Esophagus (tissue), 2 donors: ENCODE results near the gene MAPKAP1. TPM values are rescaled to one million over a fixed set of nuclear protein-coding genes. Genes with fewer than 3 reads are reported as not detected.

Experiments
- H3K27ac ChIP-seq, 2 donors: one replicate each; pipeline ENCODE4 v1.5.1; 2013; ENCODE audit warnings: low read depth in 2 of 2, mild to moderate bottlenecking in 2 of 2, inconsistent platforms in 1 of 2, low read length in 1 of 2, moderate library complexity in 1 of 2
- H3K27me3 ChIP-seq, 2 donors: one replicate each; pipeline ENCODE4 v1.6.1; 2013; ENCODE audit warnings: low read length in 2 of 2, control low read depth in 1 of 2, mild to moderate bottlenecking in 1 of 2; ENCODE audit not compliant: insufficient read depth in 2 of 2, control insufficient read depth in 1 of 2
- H3K36me3 ChIP-seq, 2 donors: one replicate each; pipeline ENCODE4 v1.6.1; 2013; ENCODE audit warnings: low read length in 1 of 2; ENCODE audit not compliant: control insufficient read depth in 2 of 2, insufficient read depth in 2 of 2
- H3K4me1 ChIP-seq, 2 donors: one replicate each; pipeline ENCODE4 v1.6.1; 2013; ENCODE audit warnings: low read length in 1 of 2; ENCODE audit not compliant: control insufficient read depth in 2 of 2, insufficient read depth in 2 of 2
- H3K4me3 ChIP-seq, 2 donors: one replicate each; pipeline ENCODE4 v1.5.1; 2013; ENCODE audit warnings: low read length in 2 of 2, mild to moderate bottlenecking in 2 of 2, low read depth in 1 of 2, moderate library complexity in 1 of 2
- H3K9me3 ChIP-seq, 2 donors: one replicate each; pipeline ENCODE4 v1.6.1; 2013; ENCODE audit warnings: mild to moderate bottlenecking in 2 of 2, low read depth in 1 of 2, low read length in 1 of 2, moderate library complexity in 1 of 2; ENCODE audit not compliant: control insufficient read depth in 2 of 2, insufficient read depth in 1 of 2
- WGBS, 2 donors: extraction: QIAGEN DNeasy Blood & Tissue Kit; methylation state at CpG; one replicate each; pipeline ENCODE4 v1.1.7; 2013; 5-methylcytosine and 5-hydroxymethylcytosine counted together
- polyA plus RNA-seq, 2 donors: library from polyadenylated mRNA; stranded (reverse); fragments of 200-250 nt; gene quantifications; one replicate each; pipeline ENCODE4 v1.2.3, GENCODE V29; 2013
- donor health status: healthy with polysubstance abuse.
- donor health status: Bipolar disorder and iron deficiency.

MAPKAP1 gene
- polyA plus RNA-seq, 2 donors = 41.4 to 49.4 TPM

DNA sequence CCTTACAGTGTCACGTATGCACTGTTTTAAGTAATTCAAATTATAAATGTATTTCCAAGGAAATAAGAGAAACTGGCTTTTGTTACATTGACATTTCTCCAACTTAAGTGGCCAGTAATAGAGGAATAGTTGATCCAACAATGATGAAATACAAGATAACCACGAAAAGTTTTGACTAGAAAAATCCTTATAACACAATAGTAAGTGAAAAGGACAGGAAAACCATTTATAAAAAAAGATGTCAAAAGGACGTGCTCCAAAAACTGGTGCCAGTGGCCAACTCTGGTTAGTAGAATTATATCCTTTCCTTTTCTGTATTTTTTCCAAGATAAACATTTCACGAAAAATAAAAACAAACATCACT is 234.5 kb downstream of the MAPKAP1 start:
- H3K4me1 ChIP-seq = no peaks in the 10 kb centered on the region
- WGBS, 2 donors = 50 to 55% methylated on average over 4 of the region's 4 CpGs
- H3K27ac ChIP-seq = no peak overlapping the region

DNA sequence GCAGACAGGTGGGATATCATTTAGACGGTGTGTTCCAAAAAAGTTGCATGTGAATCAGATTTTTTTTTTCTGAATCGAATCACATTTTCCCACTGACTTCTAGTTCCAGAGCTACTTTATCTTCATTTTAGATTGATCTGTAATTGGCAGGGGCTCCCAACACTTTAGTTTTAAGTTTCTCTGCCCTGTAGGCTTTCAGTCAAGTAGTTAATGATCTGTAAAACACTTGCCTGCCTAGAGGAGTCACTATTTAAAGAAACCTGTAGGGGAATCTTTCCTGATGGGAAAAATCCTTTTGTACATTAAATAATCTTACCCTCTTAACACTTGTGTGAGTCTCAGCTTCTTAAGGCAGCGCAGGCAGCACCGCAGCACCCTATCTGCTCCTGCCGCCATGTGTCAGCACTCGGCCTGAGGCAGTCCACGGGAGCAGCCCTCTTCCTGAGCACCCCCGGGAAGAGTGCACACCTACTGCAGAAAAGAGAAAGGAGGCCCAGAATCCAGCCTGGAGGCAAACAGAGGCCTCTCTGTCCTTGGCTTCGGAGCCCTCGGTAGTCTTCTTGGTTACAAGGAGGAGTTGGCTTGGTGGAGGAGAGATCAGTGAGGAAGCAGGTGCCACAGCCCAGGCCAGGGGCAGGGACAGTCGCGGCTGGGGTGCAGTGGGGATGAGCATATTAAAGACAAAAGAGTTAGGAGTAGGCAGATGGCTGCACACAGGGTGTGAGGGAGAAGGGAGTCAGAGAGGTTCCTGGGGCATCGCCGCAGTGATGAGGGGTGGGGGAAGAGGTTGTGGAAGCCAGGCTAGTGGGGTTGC is 236.0 kb downstream of the MAPKAP1 start:
- H3K27me3 ChIP-seq = no peaks in the 10 kb centered on the region
- H3K9me3 ChIP-seq = no peaks in the 10 kb centered on the region
- no peak overlapping the region for H3K27ac ChIP-seq
- H3K36me3 ChIP-seq = peaks cover under 1 to 8% of the 10 kb centered on the region in 2 donors
- 88 to 89% methylated on average over 14 of the region's 14 CpGs for WGBS, 2 donors
- H3K4me1 ChIP-seq = no peaks in the 10 kb centered on the region
- no peak overlapping the region for H3K4me3 ChIP-seq

More for the DNA sequence above, 234.5 kb downstream of the MAPKAP1 start:
- no peaks in the 10 kb centered on the region for H3K9me3 ChIP-seq
- peaks cover 0 to 8% of the 10 kb centered on the region in 2 donors for H3K36me3 ChIP-seq
- H3K27me3 ChIP-seq = no peaks in the 10 kb centered on the region
- no peak overlapping the region for H3K4me3 ChIP-seq

DNA sequence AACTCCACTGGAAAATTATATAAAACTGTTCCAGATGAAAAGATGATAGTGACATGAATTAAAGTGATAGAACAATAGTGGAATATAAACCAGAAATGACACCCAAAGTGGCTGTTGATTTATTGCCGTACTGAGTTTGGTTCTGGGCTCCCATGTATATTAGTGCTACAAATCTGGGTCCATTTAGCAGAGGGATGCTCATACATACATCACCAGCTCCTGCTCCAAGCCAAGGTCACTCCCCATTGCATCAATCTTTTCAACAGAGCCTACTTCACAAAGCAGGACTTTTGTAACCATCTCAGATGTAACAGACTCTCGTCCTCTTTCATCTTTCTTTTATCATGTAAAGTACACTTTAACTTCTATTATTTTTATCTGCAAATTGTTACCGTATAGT is 236.8 kb downstream of the MAPKAP1 start:
- Histone ChIP-seq H3K4me1 (no peaks in the 10 kb centered on the region), H3K9me3 (no peaks in the 10 kb centered on the region), H3K27me3 (no peaks in the 10 kb centered on the region), H3K4me3 (no peak overlapping the region), H3K27ac (no peak overlapping the region), H3K36me3 (peaks cover 5 to 8% of the 10 kb centered on the region in 2 donors)
- 77 to 79% methylated on average over 3 of the region's 3 CpGs for WGBS, 2 donors

DNA sequence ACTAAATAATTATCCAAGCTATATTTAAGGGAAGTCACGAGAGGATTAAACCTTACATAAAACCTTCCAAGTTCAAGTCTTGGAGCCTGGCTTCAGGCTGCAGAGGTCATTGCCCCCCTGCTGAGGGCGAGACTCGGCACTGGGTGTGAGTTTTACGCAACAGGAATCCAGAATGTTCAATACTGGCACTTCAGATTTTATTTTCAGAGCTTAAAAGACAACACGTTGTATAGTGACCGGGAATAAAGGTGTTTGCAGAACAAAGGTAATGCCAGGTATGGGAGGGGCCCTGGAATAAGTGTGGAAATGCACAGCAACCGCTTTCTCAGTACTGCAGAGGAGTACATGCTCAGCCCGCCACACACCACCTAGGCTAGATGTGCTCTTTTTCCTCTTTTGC is 238.4 kb downstream of the MAPKAP1 start:
- Histone ChIP-seq H3K27ac (no peak overlapping the region), H3K9me3 (no peaks in the 10 kb centered on the region), H3K36me3 (peaks cover 5 to 8% of the 10 kb centered on the region in 2 donors), H3K27me3 (no peaks in the 10 kb centered on the region), H3K4me1 (no peaks in the 10 kb centered on the region), H3K4me3 (no peak overlapping the region)
- 90 to 91% methylated on average over 8 of the region's 8 CpGs for WGBS, 2 donors

DNA sequence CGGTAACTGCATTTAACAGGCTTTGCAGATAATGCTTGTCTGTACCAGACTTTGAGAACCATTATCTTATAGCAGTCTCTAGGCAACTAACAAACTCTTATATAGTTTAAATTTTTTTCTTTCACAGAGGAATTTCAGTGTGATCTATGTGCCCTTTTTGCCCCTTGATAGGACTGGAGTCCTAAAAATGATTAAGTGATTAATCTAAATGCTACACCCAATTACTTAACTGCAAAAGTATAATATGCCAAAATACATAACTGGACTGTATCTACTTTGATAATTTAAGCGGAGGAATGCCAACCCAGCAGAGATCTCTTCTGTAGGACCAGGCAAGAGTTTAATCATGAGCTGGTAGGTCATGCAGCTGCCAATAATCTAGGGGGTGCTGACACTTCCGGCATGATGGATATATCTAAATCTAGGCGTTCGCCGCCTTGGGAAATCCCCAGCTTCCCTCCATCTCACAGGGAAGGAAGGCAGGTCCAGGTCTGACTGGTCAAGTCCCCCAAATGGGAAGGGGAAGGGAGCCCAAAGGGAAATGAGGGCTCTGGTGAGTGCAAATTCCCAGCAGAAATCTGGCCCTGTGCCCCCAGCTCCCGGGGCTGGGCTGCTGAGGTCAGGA is 239.8 kb downstream of the MAPKAP1 start:
- Histone ChIP-seq H3K4me1 (no peaks in the 10 kb centered on the region), H3K27ac (no peak overlapping the region)
- 65 to 70% methylated on average over 7 of the region's 7 CpGs for WGBS, 2 donors

DNA sequence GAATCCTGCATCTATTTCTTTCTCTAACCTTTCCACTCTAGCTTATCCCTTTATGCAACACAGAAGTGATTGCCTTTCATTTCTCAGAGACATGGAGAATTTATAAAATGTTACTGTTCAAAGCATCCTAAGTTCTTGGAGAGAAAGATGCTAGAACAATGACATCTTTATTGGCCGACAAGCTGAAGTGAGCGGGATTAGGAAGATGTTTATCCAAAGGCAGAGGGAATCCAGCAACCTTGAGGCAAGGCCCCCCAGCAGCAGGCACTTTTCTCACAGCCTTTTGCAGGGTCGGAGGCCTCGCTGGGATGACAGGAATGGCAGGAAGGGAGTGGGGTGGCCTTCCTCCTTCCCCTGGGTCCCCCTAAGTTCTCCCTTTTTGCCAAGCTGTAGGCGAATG is 240.6 kb downstream of the MAPKAP1 start:
- WGBS, 2 donors = 74 to 81% methylated on average over 5 of the region's 5 CpGs

More for the DNA sequence above, 239.8 kb downstream of the MAPKAP1 start:
- H3K27me3 ChIP-seq = no peaks in the 10 kb centered on the region
- H3K9me3 ChIP-seq = no peaks in the 10 kb centered on the region
- H3K4me3 ChIP-seq = no peak overlapping the region
- peaks cover 5 to 8% of the 10 kb centered on the region in 2 donors for H3K36me3 ChIP-seq

DNA sequence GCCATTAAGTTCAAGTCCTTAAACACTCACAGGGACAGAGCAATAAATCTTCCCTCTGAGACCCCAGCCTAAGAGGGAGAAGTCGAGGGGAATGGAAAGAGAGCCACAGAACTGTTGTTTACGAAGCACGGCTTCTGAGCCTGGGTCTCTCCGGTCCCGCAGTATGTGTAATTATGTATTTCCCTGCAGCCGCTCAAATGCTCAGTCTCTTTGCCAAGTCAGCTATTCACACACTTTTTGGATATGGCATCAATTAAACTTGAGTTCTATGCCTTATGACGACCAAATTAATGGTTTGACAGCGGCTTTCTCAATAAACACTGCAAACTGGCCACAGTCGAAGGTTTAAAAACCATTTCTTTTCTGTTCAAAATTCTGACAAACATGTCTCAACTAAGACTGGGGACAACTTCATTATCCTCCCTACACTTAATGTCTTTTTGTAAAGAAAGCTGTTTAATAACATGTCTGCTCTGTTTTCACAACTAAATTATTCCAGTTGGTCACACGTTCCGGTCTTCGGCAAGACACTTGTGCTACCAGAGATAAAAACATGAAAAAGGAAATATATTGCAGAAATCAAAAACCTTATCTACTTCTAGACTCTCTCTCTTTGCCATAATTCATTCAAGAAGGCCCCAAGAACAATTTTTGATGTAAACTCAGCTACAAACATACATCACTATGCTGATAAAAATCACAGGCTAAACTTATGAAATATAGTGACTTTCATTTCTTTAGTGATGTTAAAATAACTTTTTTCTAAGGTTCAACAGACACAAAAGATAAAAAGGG is 242.2 kb downstream of the MAPKAP1 start:
- H3K4me1 ChIP-seq = no peaks in the 10 kb centered on the region
- H3K4me3 ChIP-seq = no peak overlapping the region
- no peaks in the 10 kb centered on the region for H3K9me3 ChIP-seq
- H3K27me3 ChIP-seq = no peaks in the 10 kb centered on the region
- H3K36me3 ChIP-seq = peaks cover 5% of the 10 kb centered on the region in 2 donors
- no peak overlapping the region for H3K27ac ChIP-seq
- WGBS, 2 donors = 76 to 81% methylated on average over 12 of the region's 12 CpGs

More for the DNA sequence above, 240.6 kb downstream of the MAPKAP1 start:
- H3K36me3 ChIP-seq = peaks cover 5 to 8% of the 10 kb centered on the region in 2 donors
- H3K4me3 ChIP-seq = no peak overlapping the region
- no peaks in the 10 kb centered on the region for H3K9me3 ChIP-seq
- H3K27me3 ChIP-seq = no peaks in the 10 kb centered on the region
- H3K27ac ChIP-seq = no peak overlapping the region
- no peaks in the 10 kb centered on the region for H3K4me1 ChIP-seq

DNA sequence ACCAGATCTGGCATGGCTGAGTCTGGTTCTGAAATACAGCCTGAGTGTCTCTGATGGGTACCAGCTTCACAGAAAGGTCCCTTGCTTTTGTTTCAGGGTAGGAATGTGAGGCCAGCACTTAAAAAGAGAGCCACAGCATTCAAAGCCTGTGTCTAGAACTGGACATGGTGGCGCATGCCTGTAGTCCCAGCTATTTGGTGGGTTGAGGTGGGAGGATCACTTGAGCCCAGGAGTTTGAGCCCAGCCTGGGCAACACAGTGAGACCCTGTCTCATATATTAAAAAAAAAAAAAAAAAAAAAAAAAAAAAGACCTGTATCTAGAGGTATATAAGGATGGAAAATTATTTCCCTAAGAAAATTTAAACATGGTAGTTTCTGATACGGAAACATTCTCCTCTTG is 243.1 kb downstream of the MAPKAP1 start:
- no peak overlapping the region for H3K27ac ChIP-seq
- H3K36me3 ChIP-seq = peaks cover 5% of the 10 kb centered on the region in 2 donors
- WGBS, 2 donors = 97 to 98% methylated on average over 2 of the region's 2 CpGs
- no peaks in the 10 kb centered on the region for H3K9me3 ChIP-seq
- H3K4me3 ChIP-seq = no peak overlapping the region
- no peaks in the 10 kb centered on the region for H3K27me3 ChIP-seq
- H3K4me1 ChIP-seq = no peaks in the 10 kb centered on the region

DNA sequence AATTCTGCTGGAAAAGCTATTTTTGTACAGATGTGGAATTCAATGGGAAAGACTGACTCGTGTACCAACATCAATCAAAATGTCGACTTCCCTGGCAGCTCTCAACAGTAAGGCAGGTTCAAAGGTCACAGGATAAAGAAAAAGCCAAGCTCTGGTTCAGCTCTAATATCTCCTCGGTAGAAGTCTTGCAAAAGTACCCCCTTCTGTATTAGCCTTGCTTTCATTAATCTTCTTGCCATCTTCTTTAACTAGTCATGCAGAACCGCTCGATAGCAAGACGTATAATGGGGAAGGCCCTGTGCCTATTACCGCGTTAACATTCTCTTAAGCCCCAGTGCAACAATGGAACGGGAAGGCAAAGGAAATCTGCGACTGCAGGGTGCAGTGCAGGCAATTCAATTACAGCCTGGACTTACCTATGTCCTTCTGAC is 244.1 kb downstream of the MAPKAP1 start:
- H3K27me3 ChIP-seq = no peaks in the 10 kb centered on the region
- WGBS, 2 donors = 61 to 68% methylated on average over 10 of the region's 10 CpGs
- H3K36me3 ChIP-seq = peaks cover 5% of the 10 kb centered on the region in 2 donors
- no peak overlapping the region for H3K4me3 ChIP-seq
- no peaks in the 10 kb centered on the region for H3K9me3 ChIP-seq
- no peak overlapping the region for H3K27ac ChIP-seq
- H3K4me1 ChIP-seq = no peaks in the 10 kb centered on the region
